A549 (cell line): ENCODE measurements around the gene PKDCC. TPM values are rescaled to one million over a fixed set of nuclear protein-coding genes. Genes with fewer than 3 reads are reported as not detected.

Experiments used
- ATAC-seq, 2 experiments: fragments of 200-7000 bp in 1 of 2; fragments of >200 bp in 1 of 2; cut with Nextera tagmentation in 1 of 2; cut with Tn5 transposase in 1 of 2; 3 replicates each; pipeline versions ENCODE4 v1.8.0 to v1.9.1; 2018 to 2020; ENCODE audit warnings: mild to moderate bottlenecking in 1 of 2, moderate library complexity in 1 of 2
- CTCF ChIA-PET: fragments of 300-600 bp; sonication (Branson Sonifier 250); formaldehyde crosslinking; extraction: SDS; loops from one replicate; lab custom pipeline; 2021; ENCODE audit warnings: antibody characterized with exemption, inconsistent platforms; lab: Yijun Ruan, JAX
- POLR2A ChIA-PET: fragments of 350-600 bp; formaldehyde crosslinking; extraction: SDS; loops from one replicate; lab custom pipeline; 2021; ENCODE audit warnings: antibody characterized with exemption, inconsistent platforms; lab: Yijun Ruan, JAX
- DNase-seq, 2 experiments: peaks; one replicate each; pipeline versions ENCODE4 v3.0.0 to v3.0.0-alpha.2; 2011 to 2016; ENCODE audit warnings: low read depth in 1 of 2, low spot score in 1 of 2
- FAIRE-seq: peaks from 2 replicates; lab custom pipeline; 2011; peaks lifted over from hg19 to GRCh38; lab: Jason Lieb, UNC
- H3K27ac ChIP-seq, 2 experiments: fragments of >200 bp; sonication (Bioruptor Twin); formaldehyde crosslinking; 3 replicates each; pipeline ENCODE4 v1.5.1; 2016 to 2017
- H3K4me1 ChIP-seq: fragments of >200 bp; sonication (Bioruptor Twin); formaldehyde crosslinking; 3 replicates; pipeline ENCODE4 v1.6.1; 2016
- H3K4me2 ChIP-seq: fragments of >200 bp; sonication (Bioruptor Twin); formaldehyde crosslinking; 3 replicates; pipeline ENCODE4 v1.6.1; 2016
- H3K4me3 ChIP-seq: fragments of >200 bp; sonication (Bioruptor Twin); formaldehyde crosslinking; 3 replicates; pipeline ENCODE4 v1.5.1; 2016
- H3K9me3 ChIP-seq: fragments of >200 bp; sonication (Bioruptor Twin); formaldehyde crosslinking; 3 replicates; pipeline ENCODE4 v1.6.1; 2016
- CBX8 ChIP-seq: fragments of 200-600 bp; sonication (generic); IDR thresholded peaks from 2 replicates; pipeline ENCODE4 v1.6.1; 2016
- CEBPB ChIP-seq, 2 experiments: fragments of >200 bp in 1 of 2; sonication (Bioruptor Twin) in 1 of 2; formaldehyde crosslinking in 1 of 2; IDR thresholded peaks; 2 replicates each; pipeline ENCODE4 v1.6.1; 2012 to 2016
- EHF ChIP-seq: fragments of 250-450 bp; sonication (Bioruptor Pico); IDR thresholded peaks from 2 replicates; pipeline ENCODE4 v1.5.0; 2020; ENCODE audit warnings: mild to moderate bottlenecking
- EP300 ChIP-seq, 2 experiments: fragments of >200 bp; sonication (Bioruptor Twin); formaldehyde crosslinking; IDR thresholded peaks; 2 replicates in 1 of 2; 3 replicates in 1 of 2; pipeline ENCODE4 v1.6.1; 2016 to 2017
- FOSL2 ChIP-seq, 2 experiments: fragments of 450-650 bp in 1 of 2; fragments of >200 bp in 1 of 2; sonication (Bioruptor Twin) in 1 of 2; formaldehyde crosslinking; IDR thresholded peaks; 2 replicates each; pipeline versions ENCODE4 v1.5.0 to v1.6.1; 2016 to 2020; ENCODE audit warnings: mild to moderate bottlenecking in 1 of 2, moderate library complexity in 1 of 2
- FOXS1 ChIP-seq: fragments of 250-450 bp; sonication (Bioruptor Pico); IDR thresholded peaks from 2 replicates; pipeline ENCODE4 v1.5.0; 2020; ENCODE audit warnings: mild to moderate bottlenecking, moderate library complexity
- HMGXB4 ChIP-seq: fragments of 250-450 bp; sonication (Bioruptor Pico); IDR thresholded peaks from 2 replicates; pipeline ENCODE4 v1.5.0; 2021; ENCODE audit warnings: mild to moderate bottlenecking, moderate library complexity, borderline replicate concordance
- HOXA7 ChIP-seq: fragments of 250-450 bp; sonication (Bioruptor Pico); IDR thresholded peaks from 2 replicates; pipeline ENCODE4 v1.5.0; 2020; ENCODE audit warnings: mild to moderate bottlenecking, moderate library complexity
- KDM1A ChIP-seq: fragments of 200-600 bp; sonication (generic); IDR thresholded peaks from 2 replicates; pipeline ENCODE4 v1.6.1; 2016; ENCODE audit warnings: low read depth, mild to moderate bottlenecking
- MAFK ChIP-seq: fragments of 450-650 bp; IDR thresholded peaks from 2 replicates; pipeline ENCODE4 v1.6.1; 2014; ENCODE audit not compliant: partially characterized antibody
- MAX ChIP-seq: IDR thresholded peaks from 2 replicates; pipeline ENCODE4 v1.6.1; 2012
- NR3C1 ChIP-seq: fragments of >200 bp; sonication (Bioruptor Twin); formaldehyde crosslinking; IDR thresholded peaks from 3 replicates; pipeline ENCODE4 v1.6.1; 2017
- PBX3 ChIP-seq: IDR thresholded peaks from 2 replicates; pipeline ENCODE4 v1.6.1; 2012
- POLR2AphosphoS2 ChIP-seq: conservative IDR thresholded peaks from 2 replicates; pipeline ENCODE4 v1.6.1; 2012; ENCODE audit warnings: low read length, improper control_type of control experiment, inconsistent platforms
- RNF2 ChIP-seq: fragments of 200-600 bp; sonication (generic); IDR thresholded peaks from 2 replicates; pipeline ENCODE4 v1.6.1; 2016; ENCODE audit warnings: low read depth, mild to moderate bottlenecking, antibody characterized with exemption, moderate library complexity, borderline replicate concordance
- SMC3 ChIP-seq: fragments of >200 bp; sonication (Bioruptor Twin); formaldehyde crosslinking; IDR thresholded peaks from 3 replicates; pipeline ENCODE4 v1.6.1; 2018; ENCODE audit warnings: inconsistent platforms
- WGBS: methylation state at CpG from one replicate; pipeline ENCODE4 v1.1.6; 2017; ENCODE audit errors: missing lambda C conversion rate; 5-methylcytosine and 5-hydroxymethylcytosine counted together
- polyA plus RNA-seq, 4 experiments: library from polyadenylated mRNA; depleted of rRNA in 3 of 4; stranded (reverse); fragments of >200 nt; fragmentation: RNase III in 1 of 4; extraction: RNeasy Plus Mini Kit Qiagen cat#74134 plus additional on column Dnase treatment in 1 of 4; gene quantifications; 2 replicates in 3 of 4; 3 replicates in 1 of 4; pipeline ENCODE4 v1.2.3, GENCODE V29; 2011 to 2017
- TF ChIP-seq, protein P1 (sequence below): fragments of >200 bp; sonication (Bioruptor Twin); formaldehyde crosslinking; IDR thresholded peaks from 3 replicates; pipeline ENCODE4 v1.6.1; 2016
- TF ChIP-seq, protein P2 (sequence below): fragments of >200 bp; sonication (Bioruptor Twin); formaldehyde crosslinking; IDR thresholded peaks from 3 replicates; pipeline ENCODE4 v1.5.1; 2016
- TF ChIP-seq, protein P3 (sequence below): fragments of >200 bp; sonication (Bioruptor Twin); formaldehyde crosslinking; IDR thresholded peaks from 2 replicates; pipeline ENCODE4 v1.6.1; 2016

Gene PKDCC
- polyA plus RNA-seq, 2 of the 4 experiments (the other 2 are of a cell fraction): 30.0 to 64.5 TPM

- no peak overlapping the region for H3K4me2 ChIP-seq
- 0 out of 6 replicates have a peak overlapping the region, but pooled peaks of 1 of the 2 experiments have one; percentile 31 for H3K27ac ChIP-seq
- TF ChIP-seq CBX8 (no peak), HOXA7 (no peak), POLR2AphosphoS2 (no peak), EHF (CRISPR knock-in tag) (no peak), PBX3 (no peak), RNF2 (no peak), FOXS1 (CRISPR knock-in tag) (no peak), FOSL2 (IDR thresholded peaks at IDR 0.05) (no peak), FOSL2 (CRISPR knock-in tag; IDR thresholded peaks at IDR 0.05) (no peak), SMC3 (no peak), HMGXB4 (no peak)
- TF ChIP-seq, protein P1, sequence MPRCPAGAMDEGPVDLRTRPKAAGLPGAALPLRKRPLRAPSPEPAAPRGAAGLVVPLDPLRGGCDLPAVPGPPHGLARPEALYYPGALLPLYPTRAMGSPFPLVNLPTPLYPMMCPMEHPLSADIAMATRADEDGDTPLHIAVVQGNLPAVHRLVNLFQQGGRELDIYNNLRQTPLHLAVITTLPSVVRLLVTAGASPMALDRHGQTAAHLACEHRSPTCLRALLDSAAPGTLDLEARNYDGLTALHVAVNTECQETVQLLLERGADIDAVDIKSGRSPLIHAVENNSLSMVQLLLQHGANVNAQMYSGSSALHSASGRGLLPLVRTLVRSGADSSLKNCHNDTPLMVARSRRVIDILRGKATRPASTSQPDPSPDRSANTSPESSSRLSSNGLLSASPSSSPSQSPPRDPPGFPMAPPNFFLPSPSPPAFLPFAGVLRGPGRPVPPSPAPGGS: no peak
- TF ChIP-seq, protein P2, sequence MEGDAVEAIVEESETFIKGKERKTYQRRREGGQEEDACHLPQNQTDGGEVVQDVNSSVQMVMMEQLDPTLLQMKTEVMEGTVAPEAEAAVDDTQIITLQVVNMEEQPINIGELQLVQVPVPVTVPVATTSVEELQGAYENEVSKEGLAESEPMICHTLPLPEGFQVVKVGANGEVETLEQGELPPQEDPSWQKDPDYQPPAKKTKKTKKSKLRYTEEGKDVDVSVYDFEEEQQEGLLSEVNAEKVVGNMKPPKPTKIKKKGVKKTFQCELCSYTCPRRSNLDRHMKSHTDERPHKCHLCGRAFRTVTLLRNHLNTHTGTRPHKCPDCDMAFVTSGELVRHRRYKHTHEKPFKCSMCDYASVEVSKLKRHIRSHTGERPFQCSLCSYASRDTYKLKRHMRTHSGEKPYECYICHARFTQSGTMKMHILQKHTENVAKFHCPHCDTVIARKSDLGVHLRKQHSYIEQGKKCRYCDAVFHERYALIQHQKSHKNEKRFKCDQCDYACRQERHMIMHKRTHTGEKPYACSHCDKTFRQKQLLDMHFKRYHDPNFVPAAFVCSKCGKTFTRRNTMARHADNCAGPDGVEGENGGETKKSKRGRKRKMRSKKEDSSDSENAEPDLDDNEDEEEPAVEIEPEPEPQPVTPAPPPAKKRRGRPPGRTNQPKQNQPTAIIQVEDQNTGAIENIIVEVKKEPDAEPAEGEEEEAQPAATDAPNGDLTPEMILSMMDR: no peak
- TF ChIP-seq, protein P3, sequence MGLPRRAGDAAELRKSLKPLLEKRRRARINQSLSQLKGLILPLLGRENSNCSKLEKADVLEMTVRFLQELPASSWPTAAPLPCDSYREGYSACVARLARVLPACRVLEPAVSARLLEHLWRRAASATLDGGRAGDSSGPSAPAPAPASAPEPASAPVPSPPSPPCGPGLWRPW: no peak
- DNase-seq (no peak), ATAC-seq (no peak), FAIRE-seq (no peak)
- H3K4me1 ChIP-seq: no peaks in the 10 kb centered on the region
- ChIA-PET POLR2A (no interaction called here), CTCF (interaction anchor here (0.8 to 2.8 kb wide), 5 partner anchors 11 to 143 kb away, joined by 3 to 7 read pairs (median 4); no protein-coding TSS in a partner anchor)
- H3K9me3 ChIP-seq: no peaks in the 10 kb centered on the region
- 58% methylated on average over 1 of the region's 1 CpG for WGBS
- no peak overlapping the region for H3K4me3 ChIP-seq
Observed at GRCh38 chr2:42012137-42012536, 35.7 kb upstream of the PKDCC start.

GRCh38 chr2:42012651-42013050, 35.2 kb upstream of the PKDCC start:
- ChIA-PET POLR2A (no interaction called here), CTCF (interaction anchor here (0.8 to 2.8 kb wide), 5 partner anchors 10 to 143 kb away, joined by 3 to 7 read pairs (median 4); no protein-coding TSS in a partner anchor)
- Histone ChIP-seq H3K9me3 (no peaks in the 10 kb centered on the region), H3K4me2 (no peak overlapping the region), H3K27ac (0 out of 6 replicates have a peak overlapping the region, but pooled peaks of 1 of the 2 experiments have one; percentile 31), H3K4me3 (no peak overlapping the region), H3K4me1 (no peaks in the 10 kb centered on the region)
- DNase-seq: no peak
- no peak for FAIRE-seq
- TF ChIP-seq NR3C1 (no peak), EP300 (IDR thresholded peaks at IDR 0.05) (no peak)
- no peak; a peak in 1 of 6 replicates for ATAC-seq

DNA sequence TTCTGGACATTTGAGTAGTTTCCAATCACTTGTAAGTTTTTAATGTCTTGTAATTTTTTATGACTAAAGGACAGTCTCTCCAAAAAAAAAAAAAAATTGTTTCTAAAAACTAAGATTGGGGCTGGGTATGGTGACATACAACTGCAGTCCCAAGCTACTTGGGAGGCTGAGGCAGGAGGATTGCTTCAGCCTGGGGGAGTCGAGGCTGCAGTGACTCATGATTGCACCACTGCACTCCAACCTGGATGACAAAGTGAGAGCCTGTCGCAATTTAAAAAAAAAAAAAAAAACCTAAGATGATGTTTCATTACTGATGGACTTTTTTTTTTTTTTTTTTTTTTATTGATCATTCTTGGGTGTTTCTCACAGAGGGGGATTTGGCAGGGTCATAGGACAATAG, 34.4 kb upstream of the PKDCC start:
- no peak for FAIRE-seq
- Histone ChIP-seq H3K27ac (no peak overlapping the region), H3K4me1 (no peaks in the 10 kb centered on the region), H3K4me2 (no peak overlapping the region)
- POLR2A ChIA-PET: no interaction called here
- TF ChIP-seq RNF2 (no peak), FOSL2 (IDR thresholded peaks at IDR 0.05) (no peak), FOSL2 (CRISPR knock-in tag; IDR thresholded peaks at IDR 0.05) (peak; percentile 55), MAFK (no peak), CBX8 (no peak), KDM1A (no peak), CEBPB (IDR thresholded peaks at IDR 0.05) (peak in 1 of 2 experiments; percentile 62; a peak in 1 of 4 replicates), MAX (no peak)
- TF ChIP-seq, all 56 proteins: peak for 2
- H3K9me3 ChIP-seq: no peaks in the 10 kb centered on the region
- peak in 1 of 2 experiments; percentile 27 for DNase-seq
- ATAC-seq: no peak
- CTCF ChIA-PET: no interaction called here
- 34% methylated on average over 2 of the region's 2 CpGs for WGBS
- no peak overlapping the region for H3K4me3 ChIP-seq
